Activated T-cell treated with anti-CD3 and anti-CD28 coated beads, Interleukin-2, amount 50 U/mL, for 4 hours (primary cell): ENCODE data around the gene HLA-DMA. TPM values are rescaled to one million over a fixed set of nuclear protein-coding genes. Genes with fewer than 3 reads are reported as not detected.
A peak's percentile ranks its signal among the peaks of the same experiment; 100 is the strongest.

ENCODE experiments used
- ATAC-seq, 2 donors: fragments of 200-7000 bp; cut with Tn5 transposase; one replicate each; pipeline ENCODE4 v1.10.0; 2021
- DNase-seq: peaks from one replicate; pipeline ENCODE4 v3.0.0-alpha.2; 2020
- H3K27me3 Mint-ChIP-seq: one replicate; pipeline ENCODE4 v1.8.0; 2021; ENCODE audit warnings: low read depth, mixed read lengths
- H3K36me3 Mint-ChIP-seq: one replicate; pipeline ENCODE4 v1.8.0; 2022; ENCODE audit warnings: mixed read lengths; ENCODE audit not compliant: insufficient read depth
- H3K4me1 Mint-ChIP-seq: one replicate; pipeline ENCODE4 v1.8.0; 2021; ENCODE audit warnings: low read depth, mixed read lengths
- H3K4me3 Mint-ChIP-seq: one replicate; pipeline ENCODE4 v1.8.0; 2021; ENCODE audit warnings: mild to moderate bottlenecking, moderate library complexity, mixed read lengths
- H3K9me3 Mint-ChIP-seq: one replicate; pipeline ENCODE4 v1.8.0; 2021; ENCODE audit warnings: mixed read lengths
- total RNA-seq, 3 donors: library from RNA; stranded (reverse); gene quantifications; one replicate each; pipeline ENCODE4 v1.2.1, GENCODE V29; 2021

The HLA-DMA gene
- total RNA-seq, 3 donors from 2014 or later = 4.3 to 6.4 (median 5.5) TPM

- ATAC-seq (no peak), DNase-seq (no peak)
- Mint-ChIP-seq H3K4me3 (no peak overlapping the region), H3K36me3 (peaks cover 2% of the 10 kb centered on the region), H3K9me3 (no peaks in the 10 kb centered on the region), H3K4me1 (peaks cover 32% of the 10 kb centered on the region), H3K27me3 (no peaks in the 10 kb centered on the region)
Measured at GRCh38 chr6:32937230-32937633, 15.7 kb downstream of the HLA-DMA start.

- Mint-ChIP-seq H3K4me3 (no peak overlapping the region), H3K36me3 (peaks cover 2% of the 10 kb centered on the region), H3K4me1 (peaks cover 26% of the 10 kb centered on the region), H3K27me3 (no peaks in the 10 kb centered on the region), H3K9me3 (no peaks in the 10 kb centered on the region)
- ATAC-seq = no peak
- DNase-seq = no peak
Measured at GRCh38 chr6:32936239-32937152, 16.4 kb downstream of the HLA-DMA start.

- H3K4me3 Mint-ChIP-seq = no peak overlapping the region
- no peaks in the 10 kb centered on the region for H3K27me3 Mint-ChIP-seq
- peaks cover 2% of the 10 kb centered on the region for H3K36me3 Mint-ChIP-seq
- DNase-seq = no peak
- no peak for ATAC-seq
- H3K4me1 Mint-ChIP-seq = peaks cover 18% of the 10 kb centered on the region
- H3K9me3 Mint-ChIP-seq = no peaks in the 10 kb centered on the region
Measured at GRCh38 chr6:32935551-32936238, 17.2 kb downstream of the HLA-DMA start.

GRCh38 chr6:32933661-32934085 is 19.2 kb downstream of the HLA-DMA start:
- ATAC-seq = peak in 1 of 2 donors; percentile 73
- H3K27me3 Mint-ChIP-seq = no peaks in the 10 kb centered on the region
- peak; percentile 78 for DNase-seq
- no peak overlapping the region for H3K4me3 Mint-ChIP-seq
- no peaks in the 10 kb centered on the region for H3K9me3 Mint-ChIP-seq
- peaks cover 2% of the 10 kb centered on the region for H3K36me3 Mint-ChIP-seq
- peaks cover 8% of the 10 kb centered on the region for H3K4me1 Mint-ChIP-seq

GRCh38 chr6:32932132-32932868 is 20.6 kb downstream of the HLA-DMA start:
- ATAC-seq (no peak), DNase-seq (no peak)
- H3K4me1 Mint-ChIP-seq = peaks cover 6% of the 10 kb centered on the region
- no peaks in the 10 kb centered on the region for H3K9me3 Mint-ChIP-seq
- no peaks in the 10 kb centered on the region for H3K27me3 Mint-ChIP-seq
- H3K4me3 Mint-ChIP-seq = no peak overlapping the region
- H3K36me3 Mint-ChIP-seq = no peaks in the 10 kb centered on the region

- H3K4me1 Mint-ChIP-seq = peaks cover 6% of the 10 kb centered on the region
- H3K4me3 Mint-ChIP-seq = no peak overlapping the region
- H3K36me3 Mint-ChIP-seq = no peaks in the 10 kb centered on the region
- no peaks in the 10 kb centered on the region for H3K9me3 Mint-ChIP-seq
- DNase-seq = no peak
- H3K27me3 Mint-ChIP-seq = no peaks in the 10 kb centered on the region
- no peak for ATAC-seq
Measured at GRCh38 chr6:32931211-32931610, 21.7 kb downstream of the HLA-DMA start.

GRCh38 chr6:32922083-32922482 is 30.8 kb downstream of the HLA-DMA start:
- H3K4me1 Mint-ChIP-seq = no peaks in the 10 kb centered on the region
- no peaks in the 10 kb centered on the region for H3K36me3 Mint-ChIP-seq
- DNase-seq (no peak), ATAC-seq (no peak)
- no peaks in the 10 kb centered on the region for H3K9me3 Mint-ChIP-seq
- no peak overlapping the region for H3K4me3 Mint-ChIP-seq
- H3K27me3 Mint-ChIP-seq = no peaks in the 10 kb centered on the region

- no peak for ATAC-seq
- no peak for DNase-seq
- peaks cover 3% of the 10 kb centered on the region for H3K4me1 Mint-ChIP-seq
- no peaks in the 10 kb centered on the region for H3K9me3 Mint-ChIP-seq
- no peaks in the 10 kb centered on the region for H3K27me3 Mint-ChIP-seq
- H3K4me3 Mint-ChIP-seq = no peak overlapping the region
- no peaks in the 10 kb centered on the region for H3K36me3 Mint-ChIP-seq
Measured at GRCh38 chr6:32920715-32921114, 32.2 kb downstream of the HLA-DMA start.

- peaks cover 18% of the 10 kb centered on the region for H3K27me3 Mint-ChIP-seq
- no peak for DNase-seq
- no peaks in the 10 kb centered on the region for H3K9me3 Mint-ChIP-seq
- no peak for ATAC-seq
- H3K4me3 Mint-ChIP-seq = no peak overlapping the region
- H3K36me3 Mint-ChIP-seq = no peaks in the 10 kb centered on the region
- peaks cover 3% of the 10 kb centered on the region for H3K4me1 Mint-ChIP-seq
Measured at GRCh38 chr6:32912951-32913350, 39.9 kb downstream of the HLA-DMA start.

- no peak for ATAC-seq
- DNase-seq = no peak
- Mint-ChIP-seq H3K4me3 (no peak overlapping the region), H3K27me3 (peaks cover 16% of the 10 kb centered on the region), H3K36me3 (no peaks in the 10 kb centered on the region), H3K9me3 (no peaks in the 10 kb centered on the region), H3K4me1 (no peaks in the 10 kb centered on the region)
Measured at GRCh38 chr6:32908897-32909296, 44.0 kb downstream of the HLA-DMA start.

- DNase-seq = no peak
- no peaks in the 10 kb centered on the region for H3K36me3 Mint-ChIP-seq
Measured at GRCh38 chr6:32906539-32906938, 46.4 kb downstream of the HLA-DMA start.

GRCh38 chr6:32905078-32905477 is 47.8 kb downstream of the HLA-DMA start:
- H3K4me1 Mint-ChIP-seq = no peaks in the 10 kb centered on the region
- H3K9me3 Mint-ChIP-seq = no peaks in the 10 kb centered on the region
- ATAC-seq = no peak
- H3K27me3 Mint-ChIP-seq = peaks cover 8% of the 10 kb centered on the region
- no peak overlapping the region for H3K4me3 Mint-ChIP-seq
- no peak for DNase-seq
- peaks cover 4% of the 10 kb centered on the region for H3K36me3 Mint-ChIP-seq

More at GRCh38 chr6:32906539-32906938, 46.4 kb downstream of the HLA-DMA start:
- Mint-ChIP-seq H3K4me3 (no peak overlapping the region), H3K4me1 (no peaks in the 10 kb centered on the region), H3K27me3 (peaks cover 14% of the 10 kb centered on the region), H3K9me3 (no peaks in the 10 kb centered on the region)
- no peak for ATAC-seq

GRCh38 chr6:32903952-32904351 is 48.9 kb downstream of the HLA-DMA start:
- H3K4me1 Mint-ChIP-seq = no peaks in the 10 kb centered on the region
- peaks cover 2% of the 10 kb centered on the region for H3K27me3 Mint-ChIP-seq
- H3K9me3 Mint-ChIP-seq = no peaks in the 10 kb centered on the region
- no peak overlapping the region for H3K4me3 Mint-ChIP-seq
- peaks cover 4% of the 10 kb centered on the region for H3K36me3 Mint-ChIP-seq
- no peak for ATAC-seq
- DNase-seq = no peak
